NT2/D1 (cell line): Measurements from ENCODE around the gene GRK5.

ENCODE experiments used
- DNase-seq: peaks from one replicate; pipeline ENCODE4 v3.0.0-alpha.2; 2011; ENCODE audit warnings: low read depth, low spot score
- H3K27me3 ChIP-seq: 2 replicates; pipeline ENCODE4 v1.6.0; 2011; ENCODE audit warnings: mild to moderate bottlenecking; ENCODE audit not compliant: insufficient read length, insufficient read depth
- H3K36me3 ChIP-seq: 2 replicates; pipeline ENCODE4 v1.6.1; 2011; ENCODE audit warnings: mild to moderate bottlenecking, low read length, mixed read lengths; ENCODE audit not compliant: insufficient read depth, insufficient read length
- H3K4me1 ChIP-seq: 2 replicates; pipeline ENCODE4 v1.5.1; 2011; ENCODE audit not compliant: insufficient read depth, insufficient read length
- H3K4me3 ChIP-seq: 2 replicates; pipeline ENCODE4 v1.5.1; 2011; ENCODE audit warnings: low read depth; ENCODE audit not compliant: insufficient read length
- H3K9ac ChIP-seq: 2 replicates; pipeline ENCODE4 v1.6.0; 2011; ENCODE audit warnings: low read depth; ENCODE audit not compliant: insufficient read length
- H3K9me3 ChIP-seq: 2 replicates; pipeline ENCODE4 v1.5.1; 2011; ENCODE audit warnings: mild to moderate bottlenecking, low read length; ENCODE audit not compliant: insufficient read depth
- SUZ12 ChIP-seq: IDR thresholded peaks from 2 replicates; pipeline ENCODE4 v1.6.1; 2011; ENCODE audit not compliant: insufficient read length, insufficient read depth; ENCODE audit errors: extremely low read depth
- YY1 ChIP-seq: IDR thresholded peaks from 2 replicates; pipeline ENCODE4 v1.6.1; 2011; ENCODE audit not compliant: insufficient read length, insufficient read depth
- ZNF274 ChIP-seq: IDR thresholded peaks from 2 replicates; pipeline ENCODE4 v1.6.1; 2011; ENCODE audit warnings: mild to moderate bottlenecking, low read depth, low read length

Gene GRK5

DNA sequence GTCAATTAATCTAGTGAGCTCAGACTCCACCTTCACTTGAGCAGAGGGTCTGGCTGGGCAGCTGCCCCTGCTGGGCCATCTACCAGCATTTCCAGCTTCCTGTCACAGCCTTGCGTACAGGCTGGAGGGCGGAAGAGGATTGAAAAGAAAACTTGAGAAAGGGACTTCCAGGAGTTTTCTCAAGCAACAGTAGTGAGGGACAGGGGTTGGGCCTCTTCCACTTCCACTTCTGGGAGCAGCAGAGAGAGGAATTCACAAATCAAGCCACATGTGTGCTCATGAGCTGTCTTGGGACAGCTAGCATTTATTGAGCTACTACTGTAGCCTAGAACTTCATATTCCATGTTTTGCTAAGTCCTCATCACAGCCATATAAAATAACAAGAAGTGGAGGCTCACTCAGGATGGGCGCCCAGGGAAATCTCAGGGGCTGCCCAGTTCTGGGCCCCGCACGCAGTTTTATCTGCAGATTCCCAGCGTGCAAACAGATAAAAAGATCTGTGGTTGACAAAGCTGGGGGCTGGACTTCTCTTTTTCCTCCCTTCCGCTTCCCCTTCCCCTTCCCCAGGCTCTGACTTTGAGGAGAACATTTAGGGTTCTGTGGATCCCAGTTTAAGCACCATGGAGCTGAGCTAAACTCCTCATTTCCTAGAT lies 199.4 kb downstream of the GRK5 start:
- H3K9ac ChIP-seq = no peak overlapping the region
- no peak for TF ChIP-seq SUZ12
- no peak for TF ChIP-seq YY1
- no peak for TF ChIP-seq ZNF274
- H3K4me1 ChIP-seq = peaks cover 4% of the 10 kb centered on the region
- H3K4me3 ChIP-seq = no peak overlapping the region
- DNase-seq = no peak
- no peaks in the 10 kb centered on the region for H3K36me3 ChIP-seq
- H3K27me3 ChIP-seq = no peaks in the 10 kb centered on the region
- no peaks in the 10 kb centered on the region for H3K9me3 ChIP-seq

DNA sequence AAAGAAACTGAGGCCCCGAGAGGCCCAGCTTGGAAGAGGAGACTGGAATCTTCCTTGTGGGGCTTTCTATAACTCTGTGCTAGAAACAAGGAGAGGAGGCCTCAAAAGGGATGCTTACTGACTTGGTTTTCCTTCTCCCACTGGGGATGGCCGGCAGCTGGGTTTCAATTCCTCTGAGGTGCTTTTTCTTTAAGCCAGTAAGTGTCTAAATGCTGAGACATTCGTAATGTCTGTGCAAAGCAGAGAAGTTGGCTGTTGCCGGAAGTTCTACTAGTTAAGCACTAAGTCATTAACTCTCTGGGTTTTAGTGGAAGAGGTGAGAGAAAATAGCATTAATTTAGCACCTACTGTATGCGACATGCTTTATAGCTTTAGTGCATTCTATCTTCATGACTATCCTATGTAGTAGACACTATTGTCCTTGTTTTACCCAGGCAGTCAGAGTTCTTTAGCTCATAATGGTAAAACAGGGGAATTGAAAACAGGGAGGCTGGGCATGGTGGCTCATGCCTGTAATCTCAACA lies 199.9 kb downstream of the GRK5 start:
- Histone ChIP-seq H3K4me1 (peaks cover 4% of the 10 kb centered on the region), H3K4me3 (no peak overlapping the region), H3K9me3 (no peaks in the 10 kb centered on the region), H3K27me3 (no peaks in the 10 kb centered on the region), H3K36me3 (no peaks in the 10 kb centered on the region), H3K9ac (no peak overlapping the region)
- DNase-seq = no peak
- TF ChIP-seq YY1 (no peak), ZNF274 (no peak), SUZ12 (no peak)

DNA sequence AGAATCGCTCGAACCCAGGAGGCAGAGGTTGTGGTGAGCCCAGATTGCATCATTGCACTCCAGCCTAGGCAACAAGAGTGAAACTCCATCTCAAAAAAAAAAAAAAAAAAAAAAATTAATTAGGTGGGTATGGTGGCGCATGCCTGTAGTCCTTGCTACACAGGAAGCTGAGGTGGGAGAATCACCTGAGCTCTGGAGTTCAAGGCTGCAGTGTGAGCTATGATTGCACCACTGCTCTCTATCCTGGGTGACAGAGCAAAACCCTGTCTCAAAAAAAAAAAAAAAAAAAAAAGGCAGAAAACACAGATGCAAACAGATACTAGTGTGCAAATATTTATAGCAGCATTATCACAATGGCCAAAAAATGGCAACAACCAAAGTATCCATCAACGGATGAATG lies 200.7 kb downstream of the GRK5 start:
- Histone ChIP-seq H3K4me1 (peaks cover 4% of the 10 kb centered on the region), H3K9me3 (no peaks in the 10 kb centered on the region), H3K27me3 (no peaks in the 10 kb centered on the region), H3K9ac (no peak overlapping the region), H3K4me3 (no peak overlapping the region), H3K36me3 (no peaks in the 10 kb centered on the region)
- no peak for TF ChIP-seq ZNF274
- TF ChIP-seq YY1 = no peak
- no peak for TF ChIP-seq SUZ12
- no peak for DNase-seq

DNA sequence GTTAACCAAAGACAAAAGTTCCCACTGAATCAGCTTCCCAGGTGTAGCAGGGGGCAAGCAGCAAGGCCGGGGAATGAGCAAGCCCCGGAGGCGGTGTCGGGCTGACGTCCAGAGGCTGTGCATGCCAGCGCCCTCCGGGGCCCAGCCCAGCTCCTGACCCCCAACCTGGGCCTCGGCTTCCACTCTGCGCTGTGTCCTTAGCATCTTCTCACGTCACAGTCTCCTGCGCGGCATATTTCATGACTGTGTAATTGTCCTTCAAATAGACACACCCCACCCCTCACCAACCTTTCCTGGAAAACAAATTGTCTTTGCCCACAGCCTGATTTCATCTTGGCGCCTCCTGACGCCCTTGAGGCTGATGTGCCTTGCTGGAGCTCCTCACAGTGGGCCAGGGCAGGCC lies 201.6 kb downstream of the GRK5 start:
- H3K36me3 ChIP-seq = no peaks in the 10 kb centered on the region
- DNase-seq = no peak
- no peak overlapping the region for H3K4me3 ChIP-seq
- no peaks in the 10 kb centered on the region for H3K27me3 ChIP-seq
- H3K9ac ChIP-seq = no peak overlapping the region
- no peaks in the 10 kb centered on the region for H3K9me3 ChIP-seq
- TF ChIP-seq SUZ12 = no peak
- no peak for TF ChIP-seq YY1
- TF ChIP-seq ZNF274 = no peak
- H3K4me1 ChIP-seq = peaks cover 7% of the 10 kb centered on the region

DNA sequence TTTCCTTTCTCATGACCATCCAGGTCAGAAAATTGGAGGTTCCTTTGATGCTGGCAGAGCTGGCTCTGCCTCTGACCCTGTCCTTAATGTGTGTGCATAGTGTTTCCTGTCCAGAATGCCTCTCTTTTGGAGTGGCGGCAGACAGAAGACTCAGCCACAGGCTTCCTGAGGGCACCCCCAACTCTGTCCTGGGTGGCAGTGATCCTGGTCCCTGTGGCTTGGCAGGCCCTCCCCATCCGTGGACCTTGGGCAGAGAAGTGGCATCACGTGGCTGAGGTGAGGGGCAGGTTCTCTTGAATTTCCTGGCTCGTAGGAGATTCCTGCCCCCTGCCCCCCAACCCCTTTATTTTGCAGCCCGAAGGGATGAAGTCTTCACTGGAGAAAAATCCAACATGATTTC lies 202.0 kb downstream of the GRK5 start:
- H3K36me3 ChIP-seq = no peaks in the 10 kb centered on the region
- TF ChIP-seq YY1 (no peak), ZNF274 (no peak), SUZ12 (no peak)
- no peaks in the 10 kb centered on the region for H3K9me3 ChIP-seq
- no peaks in the 10 kb centered on the region for H3K27me3 ChIP-seq
- H3K9ac ChIP-seq = no peak overlapping the region
- H3K4me1 ChIP-seq = peaks cover 7% of the 10 kb centered on the region
- H3K4me3 ChIP-seq = no peak overlapping the region
- DNase-seq = no peak

DNA sequence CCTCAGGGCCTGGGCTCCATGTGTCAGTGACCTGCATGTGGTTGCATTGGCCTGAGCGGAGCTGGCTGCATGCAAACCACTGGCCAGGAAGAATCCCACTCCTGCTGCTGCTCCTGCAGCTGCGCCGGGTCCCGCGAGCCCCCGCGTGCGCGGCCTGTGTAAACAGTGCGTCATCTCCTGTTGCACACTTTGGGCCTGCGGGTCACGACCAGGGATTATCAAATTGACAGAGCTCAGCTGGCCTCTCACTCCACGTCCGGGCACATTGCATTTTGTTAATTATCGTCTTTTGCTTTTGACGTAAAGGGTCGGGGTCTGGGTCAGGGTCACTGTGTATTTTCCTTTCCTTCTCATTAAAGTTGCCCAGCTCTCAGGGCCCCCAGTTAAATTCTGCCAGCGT lies 202.5 kb downstream of the GRK5 start:
- H3K4me1 ChIP-seq = peaks cover 7% of the 10 kb centered on the region

DNA sequence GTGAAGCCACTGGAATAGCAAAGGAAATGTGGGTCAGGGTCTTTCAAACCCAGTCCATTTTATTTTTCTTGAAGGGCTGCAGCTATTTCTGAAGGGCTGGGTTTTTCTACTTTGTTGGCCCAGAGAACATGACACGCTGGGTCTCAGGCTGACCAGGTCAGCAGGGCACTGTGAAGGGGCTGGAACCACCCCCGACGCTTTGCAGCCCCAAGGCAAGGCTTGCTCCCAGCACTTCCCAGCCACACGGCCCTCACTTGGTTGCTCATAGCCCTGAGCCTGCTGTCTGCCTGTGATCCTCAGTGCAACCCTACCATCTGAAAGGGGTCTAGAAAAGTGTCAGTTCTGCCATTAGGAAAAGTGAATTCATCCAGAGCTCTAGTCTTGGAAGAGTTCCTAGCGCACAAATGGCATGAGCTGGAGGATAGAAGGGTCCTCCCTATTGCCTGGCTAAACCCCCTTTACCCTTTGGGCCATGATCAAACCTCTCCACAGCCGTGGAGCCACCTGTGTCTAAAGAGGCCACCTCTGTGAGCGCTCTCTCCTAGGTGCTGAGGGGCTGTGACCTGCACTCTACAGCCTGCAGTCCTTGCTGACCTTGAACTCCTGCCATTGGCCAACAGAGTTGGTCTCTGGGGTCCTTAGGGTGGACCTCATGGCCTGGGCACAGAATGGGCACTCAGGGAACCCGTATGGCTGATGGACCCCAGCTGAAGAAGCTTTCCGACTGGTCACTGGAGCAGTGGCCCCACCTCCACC lies 203.2 kb downstream of the GRK5 start:
- Histone ChIP-seq H3K4me1 (peaks cover 7% of the 10 kb centered on the region), H3K36me3 (no peaks in the 10 kb centered on the region), H3K9me3 (no peaks in the 10 kb centered on the region), H3K4me3 (no peak overlapping the region), H3K27me3 (no peaks in the 10 kb centered on the region), H3K9ac (no peak overlapping the region)
- DNase-seq = no peak
- no peak for TF ChIP-seq SUZ12
- no peak for TF ChIP-seq ZNF274
- no peak for TF ChIP-seq YY1

More for the DNA sequence above, 202.5 kb downstream of the GRK5 start:
- no peak for DNase-seq
- no peak overlapping the region for H3K9ac ChIP-seq
- no peaks in the 10 kb centered on the region for H3K36me3 ChIP-seq
- no peaks in the 10 kb centered on the region for H3K27me3 ChIP-seq
- no peak overlapping the region for H3K4me3 ChIP-seq
- TF ChIP-seq YY1 (no peak), ZNF274 (no peak), SUZ12 (no peak)
- H3K9me3 ChIP-seq = no peaks in the 10 kb centered on the region
